NCI-H510A treated with DMSO at 0.1 percent for 48 hours (cell line): ENCODE data around the gene UBE2S.
A peak's percentile ranks its signal among the peaks of the same experiment; 100 is the strongest.
"Not testable (repeated sequence)": the region's sequence is repeated elsewhere in the genome, so short reads cannot be mapped to it uniquely, and the experiment has no call there.

Source experiments
- DNase-seq: peaks from one replicate; lab custom pipeline; 2025; lab: John Stamatoyannopoulos, UW

Gene UBE2S

DNA sequence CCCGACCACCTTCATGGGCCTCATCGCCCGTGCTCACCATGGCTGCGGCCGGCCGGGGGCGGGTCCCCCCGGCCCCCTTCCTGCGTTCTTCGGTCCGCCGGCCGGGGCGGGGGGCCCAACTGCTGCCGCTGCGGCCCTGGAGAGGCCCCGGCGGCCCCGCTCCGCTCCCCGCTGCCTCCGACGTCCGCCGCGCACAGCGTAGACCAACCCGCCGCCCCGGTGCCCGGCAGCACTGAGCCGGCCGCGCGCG, at the start of gene UBE2S:
UBE2S (minus strand) TSS at position 239 of the 250 bp plus-strand sequence; CDS start at position 40, 199 bp downstream.
- DNase-seq = not testable (repeated sequence)

- no peak for DNase-seq
These were observed 48.8 kb upstream of the UBE2S start for GRCh38 chr19:55456347-55456746.

DNA sequence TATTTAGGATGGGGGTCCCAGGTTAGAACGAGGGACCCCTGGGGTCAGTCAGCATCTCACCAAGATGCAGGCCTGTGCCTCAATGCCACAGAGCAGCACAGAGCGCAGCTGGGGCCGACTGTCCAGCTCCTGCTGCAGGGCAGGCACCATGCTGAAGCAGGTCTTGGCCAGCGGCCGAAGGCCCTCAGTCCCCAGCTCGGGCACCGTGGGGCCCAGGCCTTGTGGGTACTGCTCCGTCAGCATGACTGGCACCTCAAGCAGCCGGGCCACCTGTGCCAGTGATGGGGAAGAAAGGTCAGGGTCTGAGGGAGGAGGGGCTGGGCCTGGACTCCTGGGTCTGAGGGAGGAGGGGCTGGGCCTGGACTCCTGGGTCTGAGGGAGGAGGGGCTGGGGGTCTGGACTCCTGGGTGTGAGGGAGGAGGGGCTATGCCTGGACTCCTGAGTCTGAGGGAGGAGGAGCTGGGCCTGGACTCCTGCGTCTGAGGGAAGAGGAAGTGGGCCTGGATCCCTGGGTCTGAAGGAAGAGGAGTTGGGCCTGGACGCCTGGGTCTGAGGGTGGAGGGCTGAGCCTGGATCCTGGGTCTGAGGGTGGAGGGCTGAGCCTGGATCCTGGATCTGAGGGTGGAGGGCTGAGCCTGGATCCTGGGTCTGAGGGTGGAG, 48.1 kb upstream of the UBE2S start:
- no peak for DNase-seq

- DNase-seq = peak; percentile 15
These were observed 47.2 kb upstream of the UBE2S start for GRCh38 chr19:55454787-55455243.

DNA sequence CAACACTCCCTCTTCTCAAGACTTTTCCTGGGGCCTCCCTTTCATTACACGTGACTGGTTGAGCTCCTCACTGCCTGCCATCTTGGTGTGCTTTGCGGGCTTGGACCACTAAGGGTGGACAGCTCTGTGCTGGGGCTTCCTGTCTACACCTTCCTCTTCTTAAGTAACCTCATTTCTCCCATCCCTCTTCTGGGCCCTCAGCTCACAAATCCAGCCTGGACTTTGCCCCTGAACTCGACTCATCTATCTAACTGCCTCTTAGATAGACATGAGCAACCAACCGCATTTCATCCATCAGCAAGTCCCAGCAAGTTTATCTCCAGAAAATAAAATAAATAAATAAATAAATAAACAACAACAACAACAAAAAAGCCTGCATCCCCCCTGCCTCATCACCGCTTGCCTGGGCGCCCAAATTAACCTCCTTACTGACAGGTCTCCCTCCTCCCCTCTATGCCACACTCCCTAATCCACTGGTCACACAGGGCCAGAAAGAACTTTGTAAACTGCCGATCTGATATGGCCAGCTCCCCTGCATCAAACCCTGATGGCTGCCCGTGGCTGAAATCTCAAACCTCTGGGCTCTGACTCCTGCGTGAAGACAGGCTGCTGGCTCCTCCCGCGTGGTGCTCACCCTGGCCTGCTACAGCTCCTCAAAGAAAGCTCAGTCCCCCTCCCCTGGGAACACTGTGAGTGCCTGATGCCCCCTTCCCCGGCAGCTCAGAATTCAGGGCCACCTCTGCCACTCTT, 46.1 kb upstream of the UBE2S start:
- DNase-seq = no peak

DNA sequence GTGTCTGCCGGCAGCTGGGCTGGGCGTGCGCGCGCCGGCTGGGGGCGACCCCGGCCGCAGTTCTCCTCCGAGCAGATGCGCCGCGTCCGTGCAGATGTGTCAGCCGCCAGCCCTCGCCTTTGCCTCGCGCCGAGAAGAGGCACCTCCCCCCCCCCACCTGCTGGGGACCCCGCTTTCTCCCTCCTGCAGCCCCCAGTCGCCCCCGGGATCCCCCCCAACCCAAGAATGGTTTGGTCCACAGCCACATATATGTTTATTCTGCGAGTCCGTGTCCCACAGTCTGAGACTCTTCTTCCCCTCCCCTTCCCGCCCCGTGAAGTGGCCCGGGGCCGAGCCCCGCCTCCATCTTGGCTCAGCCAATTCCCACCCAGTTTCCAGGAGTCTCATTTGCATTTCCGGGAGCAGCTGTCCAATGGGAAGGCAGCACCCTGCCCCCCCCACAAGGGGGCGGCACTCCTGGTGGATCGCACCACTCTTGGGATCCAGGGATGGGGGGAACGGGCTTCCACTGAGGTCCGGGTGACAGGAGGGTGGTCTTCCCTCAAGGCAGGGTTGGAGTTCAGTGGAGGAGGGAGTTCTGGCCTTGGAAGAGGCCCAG, 45.3 kb upstream of the UBE2S start:
- no peak for DNase-seq

- DNase-seq = no peak
These were observed 44.6 kb upstream of the UBE2S start for GRCh38 chr19:55451965-55452748.

DNA sequence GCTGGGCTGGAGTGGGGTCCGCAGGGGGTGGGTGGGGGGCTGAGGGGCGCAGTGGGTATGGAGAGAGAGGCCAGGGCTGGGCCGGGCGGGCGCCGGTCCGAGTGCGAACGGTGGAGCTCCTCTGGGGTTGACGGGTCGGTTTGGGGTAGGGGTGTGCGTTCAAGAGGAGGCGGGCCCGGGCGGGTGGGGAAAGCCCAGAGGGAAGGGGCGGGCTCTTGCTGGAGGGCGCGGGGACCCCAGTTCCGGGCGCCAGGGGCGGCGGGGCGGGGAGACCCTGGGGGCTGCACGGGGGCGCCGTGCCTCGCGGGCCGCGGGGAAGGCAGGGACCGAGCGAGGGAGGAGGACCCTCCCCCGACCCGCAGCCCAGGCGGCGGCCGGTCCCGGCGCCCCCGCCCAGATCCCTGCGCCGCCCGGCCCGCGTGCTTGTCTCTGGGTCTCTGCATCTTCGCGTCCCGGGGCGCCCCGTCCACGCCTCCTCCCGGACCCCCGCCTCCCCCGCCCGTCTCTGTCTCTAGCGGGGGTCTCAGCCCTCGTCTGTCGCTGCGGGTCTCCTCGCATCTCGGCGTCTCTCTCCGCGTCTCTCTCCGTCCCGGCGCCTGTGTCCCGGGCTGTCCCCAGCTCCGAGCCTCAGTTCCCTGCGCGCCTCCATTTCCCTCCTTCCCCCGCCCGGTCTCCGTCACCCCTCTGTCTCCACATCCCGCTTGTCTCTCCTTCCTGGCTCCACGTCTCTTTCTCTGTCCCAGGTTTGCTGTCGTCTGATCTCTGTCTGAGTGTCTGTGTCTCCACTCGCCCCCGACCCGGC, 43.8 kb upstream of the UBE2S start:
- no peak for DNase-seq

GRCh38 chr19:55449469-55449868, 41.9 kb upstream of the UBE2S start:
- no peak for DNase-seq

GRCh38 chr19:55448175-55448490, 40.5 kb upstream of the UBE2S start:
- DNase-seq = not testable (repeated sequence)

DNA sequence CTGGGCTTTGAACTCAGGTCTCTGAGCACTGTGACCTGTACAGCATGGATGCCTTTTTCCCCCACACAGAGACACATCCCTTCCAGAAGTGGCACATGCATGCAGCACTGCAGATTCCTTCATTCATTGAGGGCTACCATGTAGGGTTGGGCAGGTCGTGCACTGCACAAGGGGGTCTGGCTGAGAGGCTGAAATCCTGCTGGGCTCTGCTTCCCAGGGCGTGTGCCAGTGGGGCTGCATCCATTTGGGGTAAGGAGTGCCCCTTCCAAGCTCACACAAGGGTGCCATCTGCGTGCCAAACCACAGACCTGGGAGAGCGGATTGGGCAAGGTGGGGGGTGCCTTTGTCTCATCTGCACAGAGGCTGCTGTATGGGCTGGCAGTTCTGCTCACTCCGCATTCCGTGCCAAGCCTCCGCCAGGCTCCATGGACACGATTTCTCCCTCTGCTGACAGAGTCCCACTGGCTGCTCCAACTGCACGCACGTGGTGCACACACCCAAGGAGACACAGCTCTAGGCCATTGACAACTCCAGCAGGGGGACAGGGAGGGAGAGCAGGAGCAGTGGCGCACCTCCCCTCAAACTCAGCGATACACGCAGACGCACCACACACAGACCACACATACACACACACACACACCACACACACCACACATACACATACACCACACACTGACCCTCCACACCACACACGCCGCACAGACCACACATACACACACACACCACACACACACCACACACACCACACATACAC, 40.0 kb upstream of the UBE2S start:
- DNase-seq = peak; percentile 20

DNA sequence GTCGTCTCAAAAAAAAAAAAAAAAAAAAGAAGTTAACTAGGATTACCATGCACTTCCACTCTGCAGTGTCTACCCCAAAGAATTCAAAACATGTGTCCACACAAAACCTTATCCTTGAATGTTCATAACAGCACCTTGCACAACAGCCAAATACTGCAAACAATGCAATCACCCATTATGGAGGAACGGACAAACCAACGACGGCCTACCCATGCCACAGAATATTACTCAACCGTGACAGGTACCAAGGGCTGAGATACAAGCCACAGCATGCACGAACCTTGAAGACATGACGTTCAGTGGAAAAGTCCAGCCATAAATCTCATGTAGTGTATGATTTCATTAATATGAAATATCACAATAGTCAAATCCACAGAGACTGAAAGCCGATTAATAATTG, 38.5 kb upstream of the UBE2S start:
- DNase-seq = no peak

- DNase-seq = no peak
These were observed 37.1 kb upstream of the UBE2S start for GRCh38 chr19:55444646-55445045.

DNA sequence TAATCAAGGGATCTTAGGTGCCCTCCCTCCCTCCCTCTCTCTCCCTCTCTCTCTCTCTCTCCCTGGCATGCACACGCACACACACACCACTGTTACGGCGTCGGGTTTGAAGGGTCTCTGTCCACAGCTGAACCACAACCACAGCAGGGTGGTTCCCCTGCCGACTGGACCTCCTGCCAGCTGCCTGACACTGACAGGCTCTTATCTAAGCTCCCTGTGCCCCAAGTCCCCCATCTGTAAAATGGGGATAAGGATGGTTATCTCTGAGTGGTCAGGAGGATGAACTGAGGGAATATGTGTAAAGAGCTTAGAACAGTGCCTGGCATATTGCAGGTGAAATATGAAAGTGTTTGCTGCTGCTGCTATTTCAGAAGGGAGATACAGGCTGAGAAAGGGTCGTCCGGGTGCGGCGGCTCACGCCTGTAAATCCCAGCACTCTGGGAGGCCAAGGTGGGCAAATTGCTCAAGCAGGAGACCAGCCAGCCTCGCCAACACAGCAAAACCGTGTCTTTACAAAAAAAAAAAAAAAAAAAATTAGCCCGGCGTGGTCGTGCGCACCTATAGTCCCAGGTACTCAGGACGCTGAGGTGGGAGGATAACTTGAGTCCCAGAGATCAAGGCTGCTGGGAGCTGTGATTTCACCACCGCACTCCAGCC, 36.4 kb upstream of the UBE2S start:
- DNase-seq = no peak

GRCh38 chr19:55443045-55443823, 35.6 kb upstream of the UBE2S start, which contains the start of gene SHISA7:
TSS of gene SHISA7 (minus strand) at chr19:55443300. CDS start at chr19:55442863, 437 bp downstream.
- DNase-seq = no peak

- DNase-seq = peak; percentile 37
These were observed 34.9 kb upstream of the UBE2S start for GRCh38 chr19:55442372-55442961.

DNA sequence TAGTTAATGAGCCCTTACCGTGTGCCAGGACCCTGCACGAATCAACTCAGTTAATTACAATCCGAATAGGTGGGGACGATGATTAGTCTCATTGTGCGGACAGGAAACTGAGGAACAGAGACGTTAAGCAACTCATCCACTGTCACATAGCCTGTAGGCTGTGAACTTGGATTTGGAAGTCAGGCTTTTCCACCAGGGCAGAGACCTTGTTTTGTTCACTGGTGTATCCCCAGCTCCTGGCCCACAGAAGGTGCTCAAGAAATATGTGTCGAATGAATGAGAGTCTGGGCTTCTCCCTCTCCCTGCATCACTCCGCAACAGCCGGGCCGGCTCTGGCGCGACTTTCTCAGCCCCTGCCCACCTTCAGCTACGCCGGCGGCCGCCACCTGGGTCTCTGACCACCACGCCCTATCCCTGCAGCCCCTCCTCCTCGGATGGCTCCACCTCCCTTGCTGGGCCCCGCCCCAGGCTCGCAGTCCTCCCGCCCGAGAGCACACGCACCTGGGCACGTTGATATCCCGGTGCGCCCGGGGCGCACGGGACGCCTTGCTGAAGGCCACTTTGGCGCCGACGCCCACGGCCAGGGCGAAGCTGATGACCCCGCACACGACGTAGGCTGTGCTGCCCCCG, 34.2 kb upstream of the UBE2S start:
- no peak for DNase-seq

DNA sequence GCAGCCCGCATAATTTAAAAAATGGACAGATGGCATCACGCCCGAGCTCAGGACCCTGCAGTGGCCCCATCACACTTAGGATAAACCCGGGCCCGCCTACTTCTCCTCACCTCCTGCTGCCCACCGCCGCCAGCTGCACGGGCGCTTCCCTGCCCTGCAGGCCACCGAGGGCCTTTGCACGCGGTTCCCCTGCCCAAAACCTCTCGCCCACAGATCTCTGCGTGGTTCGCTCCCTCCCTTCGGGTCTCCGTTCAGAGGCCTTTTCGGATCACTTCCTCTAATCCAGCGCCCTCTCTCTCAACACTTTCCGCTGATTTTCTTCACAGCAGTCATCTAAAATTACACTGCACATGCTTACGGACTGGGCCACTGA, 33.7 kb upstream of the UBE2S start:
- DNase-seq = no peak
